ENCODE measurements around the gene CFAP53. TPM values are rescaled to one million over a fixed set of nuclear protein-coding genes. Genes with fewer than 3 reads are reported as not detected.

CFAP53 gene
- total RNA-seq, 2 experiments from 2014 or later = 0.25 to 0.36 TPM

Other genes with a start within 250 kb of the CFAP53 start
- not detected for gene MYO5B, start 71.3 kb downstream of the CFAP53 start, total RNA-seq
- 10 to 100 TPM; 84.5 to 85.3 TPM for gene MBD1, start 15.0 kb upstream of the CFAP53 start, total RNA-seq
- gene CXXC1, start 21.2 kb upstream of the CFAP53 start, total RNA-seq = 100 to 1,000 TPM; 100 to 109 TPM
- gene SKA1, start 108.6 kb upstream of the CFAP53 start, total RNA-seq = 10 to 100 TPM; 31.5 to 32.1 TPM

All from activated CD8-positive, alpha-beta memory T cell treated with anti-CD3 and anti-CD28 coated beads for 36 hours (primary cell).